Activated naive CD4-positive, alpha-beta T cell treated with Interleukin-2 at 50 U/mL for 16 hours (primary cell): ENCODE data around the gene RNASE9.
A peak's percentile ranks its signal among the peaks of the same experiment; 100 is the strongest.
"Not testable (repeated sequence)": the region's sequence is repeated elsewhere in the genome, so short reads cannot be mapped to it uniquely, and the experiment has no call there.

Experiments
- DNase-seq: peaks from one replicate; pipeline ENCODE4 v3.0.0-alpha.2; 2020

RNASE9 gene

DNA sequence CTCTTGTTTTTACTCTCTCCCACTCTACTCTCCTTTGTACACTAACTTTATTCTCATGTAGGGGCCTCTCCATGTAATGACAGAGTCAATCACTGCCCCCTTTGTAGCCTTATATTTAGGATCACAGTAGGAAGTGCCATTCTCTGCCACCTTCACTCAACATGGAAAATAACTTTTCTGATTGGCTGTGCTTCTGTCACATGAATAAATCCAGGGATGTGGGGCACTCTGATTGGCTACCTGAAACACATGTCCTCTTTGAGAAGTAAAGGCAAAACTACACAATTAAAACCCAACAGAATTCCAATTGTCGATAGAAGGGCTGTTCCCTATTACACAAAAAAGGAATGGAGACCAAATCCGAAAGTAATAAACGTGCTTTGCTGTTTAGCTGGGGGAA lies at the start of gene RNASE9:
TSS of gene RNASE9 (minus strand) at position 87 of the 400 bp plus-strand sequence.
- DNase-seq, result no peak

DNA sequence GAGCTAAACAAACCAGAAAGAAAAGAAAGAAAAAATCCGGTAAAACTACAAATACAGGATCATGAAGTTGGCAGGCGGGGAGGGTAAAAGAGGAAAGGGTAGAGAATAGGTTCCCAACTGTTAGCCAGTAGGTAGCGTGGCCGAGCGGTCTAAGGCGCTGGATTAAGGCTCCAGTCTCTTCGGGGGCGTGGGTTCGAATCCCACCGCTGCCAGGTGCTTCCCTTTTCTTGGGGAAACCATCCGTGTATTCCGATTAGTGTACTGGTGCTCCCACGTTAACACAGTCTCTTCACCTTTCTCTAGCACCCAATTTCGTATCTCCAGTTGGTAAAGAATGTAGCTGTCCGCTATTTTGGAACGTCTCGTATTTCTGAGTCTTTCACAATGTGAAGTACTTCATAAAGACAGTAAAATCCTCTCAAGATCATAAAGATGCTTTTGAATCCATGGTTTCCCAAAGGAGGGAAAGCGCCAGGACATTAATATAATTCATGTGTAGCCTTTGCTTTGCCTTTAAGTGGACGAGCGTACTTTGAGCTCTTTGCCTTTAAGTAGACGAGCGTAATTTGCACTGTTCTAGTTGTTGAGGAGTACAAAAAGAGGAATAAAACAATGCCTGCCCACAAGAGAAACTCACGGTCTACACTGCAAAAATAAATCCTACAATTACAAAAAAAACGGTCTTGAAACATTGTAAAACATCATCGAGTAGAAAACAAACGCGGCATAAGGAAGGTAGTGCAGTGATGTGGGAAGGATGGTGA lies 49.3 kb upstream of the RNASE9 start:
- peak; percentile 75 for DNase-seq

DNA sequence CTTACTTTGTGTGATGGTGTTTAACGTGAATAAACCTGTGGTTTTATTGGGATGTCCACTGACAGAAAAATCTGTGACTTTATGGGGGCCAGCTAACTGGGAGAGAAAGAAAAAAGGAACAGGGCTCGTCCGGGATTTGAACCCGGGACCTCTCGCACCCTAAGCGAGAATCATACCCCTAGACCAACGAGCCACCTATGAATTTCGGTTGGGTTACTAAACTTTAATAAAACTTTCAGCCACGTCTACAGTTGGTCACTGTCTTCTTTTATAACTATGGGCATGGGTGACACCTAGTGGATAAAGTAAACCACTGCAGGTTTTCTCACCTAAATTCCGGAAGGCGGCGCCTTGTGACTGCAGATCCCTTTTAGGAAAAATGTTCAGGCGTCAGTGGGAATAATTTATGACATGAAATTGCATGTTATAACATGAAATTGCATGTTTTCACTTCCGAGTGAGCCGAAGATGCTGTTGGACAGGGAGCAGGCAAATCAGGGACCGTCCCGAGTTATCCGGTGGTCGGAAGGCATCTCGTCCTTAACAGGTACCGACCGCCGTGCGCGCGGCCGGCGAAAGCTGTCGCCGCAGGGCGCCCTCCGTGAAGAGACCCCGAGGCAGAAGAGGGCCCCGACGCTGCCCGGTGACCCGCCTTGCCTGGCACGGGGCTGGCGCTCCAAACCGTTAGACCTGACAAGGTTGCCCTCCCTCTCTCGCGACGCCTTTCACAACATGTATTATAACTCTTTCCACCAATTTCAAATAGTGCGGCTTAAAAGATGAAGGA lies 48.6 kb upstream of the RNASE9 start:
- DNase-seq, result peak; percentile 62

DNA sequence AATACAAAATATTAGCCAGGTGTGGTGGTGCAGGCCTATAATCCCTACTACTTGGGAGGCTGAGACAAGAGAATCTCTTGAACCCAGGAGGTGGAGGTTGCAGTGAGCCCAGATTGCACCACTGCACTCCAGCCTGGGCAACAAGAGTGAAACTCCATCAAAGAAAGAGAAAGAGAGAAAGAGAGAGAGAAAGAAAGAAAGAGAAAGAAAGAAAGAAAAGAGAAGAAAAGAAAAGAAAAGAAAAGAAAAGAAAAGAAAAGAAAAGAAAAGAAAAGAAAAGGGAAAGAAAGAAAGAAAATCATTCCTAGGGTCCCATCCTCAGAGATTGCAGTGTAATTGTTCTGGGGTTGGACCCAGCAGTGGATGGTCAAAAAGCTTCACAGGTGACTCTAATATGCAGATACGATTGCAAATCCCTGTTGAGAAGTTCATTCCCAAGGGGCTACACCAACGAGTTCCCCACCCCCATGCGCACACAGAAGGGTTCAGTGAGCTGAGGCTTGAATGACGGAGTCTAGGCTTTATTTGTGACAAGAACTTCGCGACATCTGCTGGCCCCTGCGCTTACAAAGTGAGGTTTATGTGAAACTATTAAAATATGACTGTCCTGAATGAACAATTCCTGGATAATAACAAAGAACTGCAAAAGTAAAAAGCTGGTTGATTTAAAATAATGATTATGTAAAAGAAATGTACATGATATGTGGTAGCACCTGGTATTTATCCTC lies 47.7 kb upstream of the RNASE9 start:
- no peak for DNase-seq

DNA sequence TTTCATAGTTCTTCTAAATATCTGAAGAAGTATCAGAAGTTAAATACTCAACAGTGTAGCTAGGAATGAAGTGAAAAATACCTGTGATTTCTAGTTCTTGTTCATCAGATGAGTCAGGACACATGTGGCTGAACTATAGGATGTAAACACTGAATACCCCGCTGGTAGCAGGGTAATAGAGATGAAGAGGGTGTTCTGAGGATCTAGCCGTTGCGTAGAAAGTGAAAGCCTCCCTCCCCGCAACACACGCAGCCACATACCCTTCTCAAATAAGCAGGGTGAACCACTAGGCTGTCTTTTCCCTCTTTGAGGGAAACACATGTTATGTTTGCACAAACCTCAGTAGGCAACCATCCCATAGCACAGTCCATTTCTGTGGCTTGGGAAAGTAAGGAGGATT lies 46.8 kb upstream of the RNASE9 start:
- no peak for DNase-seq

DNA sequence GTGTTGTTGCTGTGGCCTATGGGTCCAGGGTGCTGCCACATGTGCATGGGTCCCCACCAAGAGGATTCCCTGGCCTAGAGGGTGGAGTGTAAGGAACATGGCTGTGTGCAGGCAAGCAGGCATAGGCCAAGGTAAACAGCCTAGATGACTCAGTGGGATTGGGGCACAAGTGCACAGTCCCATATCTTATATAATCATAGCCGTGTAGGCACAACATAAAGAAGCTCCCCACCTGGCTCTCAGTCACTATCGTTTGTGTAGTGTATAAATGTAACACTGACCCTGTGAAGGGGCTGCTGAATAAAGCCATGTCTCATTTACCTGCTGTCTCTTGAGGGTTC lies 46.0 kb upstream of the RNASE9 start:
- no peak for DNase-seq

DNA sequence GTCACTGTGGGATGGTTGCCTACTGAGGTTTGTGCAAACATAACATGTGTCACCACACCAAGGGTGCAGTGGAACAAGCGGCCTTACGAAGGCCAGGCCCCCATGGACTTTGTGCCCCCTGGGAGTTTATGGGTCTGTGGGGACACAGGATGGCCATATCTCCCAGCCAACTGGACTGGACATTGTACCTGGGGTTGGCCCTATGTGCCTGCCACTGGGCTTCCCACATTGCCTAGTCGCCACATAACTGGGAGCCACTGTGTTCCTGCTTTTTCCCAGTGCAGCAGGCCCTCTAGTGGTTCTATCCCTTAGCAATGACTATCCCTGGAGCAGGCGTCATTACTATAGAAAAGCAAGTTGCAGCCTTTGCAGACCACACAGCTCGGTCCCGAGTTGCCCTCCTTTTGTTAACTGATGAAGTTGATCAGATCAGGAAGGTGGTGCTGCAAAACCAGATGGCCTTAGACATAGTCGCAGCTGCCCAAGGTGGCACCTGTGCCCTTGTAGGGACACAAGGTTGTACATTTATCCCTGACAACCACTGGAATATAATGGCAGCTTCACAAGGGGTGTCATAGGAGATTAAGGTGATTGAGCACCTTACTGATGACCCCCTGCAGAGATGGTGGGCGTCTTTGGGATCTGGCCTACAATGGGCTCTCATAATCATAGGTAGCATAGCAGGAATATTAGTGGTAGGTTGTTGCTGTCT lies 45.5 kb upstream of the RNASE9 start:
- no peak for DNase-seq

DNA sequence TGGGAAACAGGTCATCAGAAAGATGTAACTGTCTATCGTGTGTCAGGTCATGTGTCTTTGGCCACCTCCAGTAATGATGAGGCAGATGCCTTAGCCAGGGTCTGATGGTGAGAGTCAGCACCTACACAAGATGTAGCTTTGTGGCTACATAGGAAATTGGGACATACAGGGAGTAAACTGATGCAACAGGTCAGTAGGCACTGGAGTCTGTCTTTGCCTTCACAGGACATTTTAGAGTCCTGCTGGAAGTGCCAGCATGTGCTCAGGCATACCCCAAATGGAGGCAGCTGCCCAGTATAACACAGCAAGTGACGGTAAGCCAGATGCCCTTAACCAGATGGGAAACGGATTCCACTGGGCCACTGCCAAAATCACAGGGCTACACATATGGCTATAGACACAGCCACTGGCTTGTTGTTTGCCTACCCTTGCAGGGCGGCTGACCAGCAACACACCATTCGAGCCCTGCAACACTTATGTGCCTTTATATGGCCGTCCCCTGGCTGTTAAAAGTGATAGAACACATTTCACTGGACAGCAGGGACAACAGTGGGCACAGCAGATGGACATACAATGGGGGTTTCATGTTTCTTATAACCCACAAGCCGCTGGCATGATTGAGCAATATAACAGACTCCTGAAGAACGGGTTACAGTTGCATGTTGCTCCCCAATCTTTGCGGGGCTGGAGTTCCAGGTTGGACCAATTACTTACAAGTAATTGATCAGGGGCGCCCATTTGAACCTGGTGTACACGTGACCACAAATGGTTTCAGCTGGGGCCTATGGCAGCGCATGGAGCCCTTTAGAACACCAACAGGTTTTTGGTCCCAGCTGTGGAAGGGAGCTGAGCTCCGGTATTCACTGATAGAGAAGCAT lies 43.2 kb upstream of the RNASE9 start:
- DNase-seq, result no peak

DNA sequence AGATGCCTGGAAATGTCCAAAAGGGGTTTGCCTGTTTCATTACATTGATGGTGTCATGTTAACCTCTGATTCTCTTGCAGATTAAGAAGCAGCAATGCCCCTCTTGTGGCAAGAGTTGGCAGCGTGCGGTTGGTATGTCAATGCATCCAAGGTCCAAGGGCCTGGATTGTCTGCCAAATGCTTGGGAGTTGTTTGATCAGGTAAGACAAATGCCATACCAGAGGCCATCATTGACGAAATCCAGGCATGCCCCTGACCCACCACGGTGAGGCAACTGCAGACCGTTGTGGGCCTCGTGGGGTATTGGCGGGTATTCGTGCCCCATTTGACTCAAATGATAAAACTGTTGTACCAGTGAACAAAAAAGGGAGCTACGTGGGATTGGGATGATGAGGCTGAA lies 41.7 kb upstream of the RNASE9 start:
- no peak for DNase-seq

DNA sequence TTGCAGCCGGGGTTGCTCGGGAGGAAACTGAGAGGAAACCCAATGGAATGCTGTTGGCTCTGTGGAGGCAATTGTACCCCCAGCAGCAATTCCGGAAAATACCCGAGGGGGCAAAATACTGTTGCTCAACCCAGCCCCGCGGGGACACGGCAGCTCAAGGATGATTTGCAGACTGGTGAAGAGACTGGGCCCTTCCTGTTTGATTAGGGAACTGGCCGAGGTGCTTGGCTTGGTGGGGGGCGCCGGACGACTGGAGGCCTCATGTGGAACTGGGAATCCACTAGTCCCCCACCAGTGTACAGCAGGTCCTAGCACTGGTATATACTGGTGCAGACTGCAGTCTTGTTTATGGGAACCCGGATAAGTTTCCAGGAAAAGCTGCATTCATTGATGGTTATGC lies 40.7 kb upstream of the RNASE9 start:
- DNase-seq, result no peak

DNA sequence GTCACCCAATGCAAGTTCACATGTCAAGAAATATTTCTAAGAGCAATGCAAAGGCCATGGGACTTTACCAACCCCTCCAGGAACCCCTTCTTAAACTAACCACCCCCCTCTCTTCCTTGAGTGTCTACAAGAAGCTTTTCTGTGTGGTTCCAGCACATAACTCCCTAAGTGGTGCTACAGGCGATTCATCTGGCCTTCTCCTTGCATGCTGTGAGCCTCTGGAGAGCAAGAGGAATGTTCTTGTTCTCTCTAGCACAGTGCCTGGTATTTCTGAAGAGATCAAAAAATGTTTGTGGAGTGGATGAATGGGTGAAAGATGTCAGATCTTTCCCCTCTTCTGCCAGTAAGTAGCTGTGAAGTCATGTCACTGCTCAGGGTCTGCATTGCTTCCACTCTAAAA lies 36.3 kb upstream of the RNASE9 start:
- no peak for DNase-seq

DNA sequence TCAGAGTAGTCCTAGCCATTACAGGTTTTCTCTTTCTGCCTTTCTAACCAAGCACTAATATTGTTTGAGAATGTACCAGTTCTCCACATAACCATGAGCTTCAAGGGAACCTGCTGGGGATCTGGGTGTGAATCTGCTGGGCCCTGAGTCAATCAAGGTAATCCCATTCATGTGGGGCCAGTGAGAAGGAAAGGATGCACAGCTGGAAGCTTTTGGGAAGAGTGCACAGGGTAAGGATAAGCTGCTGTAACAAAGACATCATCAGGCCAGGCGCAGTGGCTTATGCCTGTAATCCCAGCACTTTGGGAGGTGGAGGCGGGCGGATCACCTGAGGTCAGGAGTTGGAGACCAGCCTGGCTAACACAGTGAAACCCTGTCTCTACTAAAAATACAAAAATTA lies 34.9 kb upstream of the RNASE9 start:
- not testable (repeated sequence) for DNase-seq

DNA sequence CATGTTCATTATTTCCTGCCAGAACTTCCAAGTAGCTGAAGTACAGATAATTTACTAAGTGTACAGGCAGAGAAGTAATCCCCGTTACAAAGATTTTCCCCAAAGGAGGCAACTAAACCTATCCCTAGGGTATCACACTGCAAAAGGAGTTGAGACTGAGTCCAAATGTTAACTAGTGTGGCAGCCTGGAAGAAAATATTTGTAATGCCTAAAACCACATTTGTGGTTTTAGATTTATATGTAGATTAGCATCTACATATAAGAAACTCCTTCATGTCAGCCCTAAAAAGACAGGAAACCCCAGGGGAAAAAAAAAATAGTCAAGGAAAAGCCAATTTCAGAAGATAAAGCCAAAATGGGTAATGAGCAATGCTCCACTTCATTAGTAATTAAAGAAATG lies 31.7 kb upstream of the RNASE9 start:
- no peak for DNase-seq

DNA sequence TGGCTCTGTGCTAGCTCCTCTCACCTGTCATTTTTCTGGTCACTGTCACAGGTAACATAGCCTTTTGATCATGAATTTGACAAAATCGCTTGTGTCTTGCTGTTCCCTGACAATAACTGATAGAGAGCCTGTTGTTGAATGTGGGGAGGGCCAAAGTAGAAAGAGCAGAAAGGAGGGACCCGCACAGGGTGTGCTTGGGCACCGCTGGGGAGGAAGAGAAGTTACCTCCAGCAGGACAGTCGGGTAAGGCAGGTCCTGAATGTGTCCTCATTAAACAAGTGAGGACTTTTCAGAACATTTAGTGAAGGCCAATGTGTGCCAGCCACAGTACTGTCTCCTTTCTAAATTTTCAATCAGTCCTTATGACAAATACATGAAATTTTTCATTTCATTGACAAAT lies 30.4 kb upstream of the RNASE9 start, which contains the start of gene RNASE12:
TSS of gene RNASE12 (minus strand) at position 142 of the 400 bp plus-strand sequence. CDS start 653 bp downstream, outside the sequence.
- no peak for DNase-seq

DNA sequence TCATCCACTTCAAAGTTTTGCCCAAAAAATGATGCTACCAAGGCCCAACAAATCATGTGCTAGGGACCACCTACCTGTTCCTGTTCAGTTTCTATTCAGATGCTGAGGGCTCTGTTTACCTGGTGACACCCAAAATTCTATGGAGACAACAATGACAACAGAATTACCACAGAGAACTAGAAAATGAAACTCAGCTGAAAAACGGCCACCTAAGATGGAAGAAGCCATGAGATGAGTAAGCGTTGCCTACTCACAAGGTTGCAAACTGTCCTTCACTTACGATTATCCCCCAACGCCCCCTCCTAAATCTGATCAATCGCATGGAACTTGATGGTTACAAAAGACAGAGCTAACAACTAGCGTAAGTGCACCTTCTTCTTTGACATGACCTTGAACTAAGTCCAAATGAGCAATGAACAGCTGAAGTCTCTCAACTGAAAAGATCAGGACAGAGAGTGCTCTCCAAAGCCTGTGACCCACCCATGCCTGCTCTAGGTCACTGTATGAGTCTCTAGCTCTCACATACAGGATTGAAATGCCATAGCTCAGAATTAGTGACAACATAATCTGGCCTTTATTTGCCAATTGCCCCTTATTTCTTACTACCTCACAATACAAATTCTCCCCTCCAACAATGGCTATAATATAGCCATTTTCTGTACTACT lies 26.8 kb upstream of the RNASE9 start, which contains the start of gene RNASE11:
TSS of gene RNASE11 (minus strand) at position 513 of the 666 bp plus-strand sequence.
- DNase-seq, result no peak

DNA sequence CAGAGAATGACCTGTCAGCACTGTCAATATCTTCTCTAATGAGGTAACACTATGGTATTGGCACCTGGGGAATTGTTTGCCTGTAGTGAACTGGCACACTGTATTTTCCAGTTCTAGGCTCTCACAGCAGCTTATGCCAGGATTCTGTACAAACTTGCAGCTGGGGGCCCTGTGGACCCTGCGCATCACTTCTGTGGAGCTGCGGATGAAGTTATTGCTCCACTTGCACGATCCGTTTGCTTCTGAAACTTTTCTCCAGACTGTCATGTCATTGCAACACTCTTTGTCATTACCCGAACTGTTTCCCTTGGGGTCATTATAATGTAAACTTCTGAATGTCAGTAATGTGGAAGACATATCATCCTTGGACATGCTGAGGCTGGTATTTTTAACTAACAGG lies 23.1 kb upstream of the RNASE9 start:
- no peak for DNase-seq

DNA sequence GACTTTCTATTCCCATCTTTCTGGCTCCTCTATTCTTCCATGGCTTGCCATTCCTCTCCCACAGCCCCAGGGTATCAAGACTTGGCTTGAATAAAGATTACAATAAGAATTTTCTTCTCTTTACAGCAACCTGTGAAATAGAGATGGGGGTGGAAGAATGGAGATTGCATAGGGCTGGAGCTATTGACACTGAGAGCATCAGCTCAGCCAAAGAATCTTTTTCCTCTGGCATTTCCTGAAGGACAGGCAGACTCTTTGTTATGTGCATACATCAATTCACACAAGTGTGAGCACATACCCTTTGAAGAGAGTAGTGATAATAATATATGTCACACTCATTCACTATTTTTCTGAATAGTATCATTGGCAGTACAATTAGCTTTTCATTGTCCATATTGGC lies 22.3 kb upstream of the RNASE9 start:
- no peak for DNase-seq

DNA sequence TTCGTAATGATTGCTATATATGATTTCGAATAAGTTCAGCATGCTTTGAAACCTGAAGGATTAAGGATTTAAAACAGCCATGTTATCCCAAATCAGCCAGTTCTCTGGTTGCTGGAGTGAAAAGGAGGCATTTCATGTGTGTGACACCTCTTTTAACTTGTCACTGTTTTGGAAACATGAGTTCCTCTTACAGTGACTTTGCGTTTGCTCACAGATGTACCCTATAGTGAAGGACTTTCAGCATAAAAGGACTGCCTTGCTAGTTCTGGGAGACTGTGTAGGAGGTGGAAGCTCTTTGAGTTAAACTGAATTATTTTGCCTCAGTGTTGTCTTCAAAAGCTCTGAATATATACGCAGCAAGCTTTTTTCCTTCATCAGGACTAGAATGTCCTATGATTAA lies 19.4 kb upstream of the RNASE9 start:
- DNase-seq, result no peak

DNA sequence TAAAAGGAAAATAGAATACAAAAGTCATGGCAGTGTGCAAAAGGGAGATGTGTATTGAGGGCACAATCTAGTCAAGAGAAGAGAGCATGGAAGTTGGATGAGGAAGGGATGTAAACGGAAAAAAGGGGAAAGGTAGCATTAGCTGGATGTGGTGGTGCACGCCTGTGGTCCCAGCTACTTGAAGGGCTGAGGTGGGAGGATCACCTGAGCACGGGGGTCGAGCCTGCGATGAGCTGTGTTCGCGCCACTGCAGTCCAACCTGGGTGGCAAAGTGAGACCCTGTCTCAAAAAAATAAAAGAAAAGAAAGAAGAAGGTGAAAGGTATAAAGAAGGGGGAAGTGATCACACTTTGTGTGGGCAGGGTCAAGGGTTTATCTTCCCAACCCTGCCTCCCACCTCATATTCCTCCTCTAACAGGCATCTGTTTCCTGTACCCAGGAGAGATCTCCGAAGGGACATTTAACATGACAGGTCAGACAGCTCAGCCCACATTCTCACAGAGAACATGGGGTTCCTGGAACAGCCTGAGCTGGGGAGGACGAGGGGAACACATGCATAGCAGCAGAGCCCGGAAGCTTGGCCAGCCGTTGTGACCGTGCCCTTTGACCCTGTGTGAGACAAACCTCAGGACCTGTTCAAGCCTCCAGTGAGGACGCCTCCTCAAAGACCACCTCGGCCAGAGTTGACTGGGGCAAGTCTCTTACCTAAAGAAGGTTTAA lies 18.1 kb upstream of the RNASE9 start:
- no peak for DNase-seq

DNA sequence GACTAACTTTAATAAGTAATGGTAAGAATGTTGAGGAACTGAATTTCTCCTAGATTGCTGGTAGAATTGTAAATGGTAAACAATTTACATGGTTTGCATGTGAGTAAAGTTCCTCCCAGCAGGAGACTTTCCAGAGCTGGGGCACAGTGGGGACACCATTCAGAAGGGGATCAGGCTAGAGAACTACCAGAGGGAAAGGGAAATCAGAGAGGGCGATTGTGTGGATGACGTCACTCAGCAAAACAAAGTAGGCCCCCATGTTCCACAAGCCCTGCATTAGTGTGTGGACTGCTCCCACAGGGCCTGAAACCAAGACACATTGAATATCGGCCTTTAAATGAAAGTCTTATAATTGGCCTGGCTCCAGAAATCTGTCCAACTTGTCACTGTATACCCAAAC lies 17.5 kb upstream of the RNASE9 start:
- no peak for DNase-seq
